B cell (primary cell): Measurements from ENCODE around the gene CCDC192. TPM values are rescaled to one million over a fixed set of nuclear protein-coding genes. Genes with fewer than 3 reads are reported as not detected.

ENCODE experiments used
- ATAC-seq: fragments of 200-7000 bp; cut with Tn5 transposase; one replicate; pipeline ENCODE4 v1.10.0; 2021; ENCODE audit warnings: low read depth, mild to moderate bottlenecking, moderate number of reproducible peaks, moderate library complexity
- CTCF ChIA-PET: fragments of 350-600 bp; sonication (Branson Sonifier 250); formaldehyde crosslinking; loops from one replicate; lab custom pipeline; 2021; ENCODE audit warnings: antibody characterized with exemption, inconsistent platforms; lab: Charles Lee
- POLR2A ChIA-PET: fragments of 350-600 bp; sonication (Branson Sonifier 250); formaldehyde crosslinking; loops from one replicate; lab custom pipeline; 2021; ENCODE audit warnings: antibody characterized with exemption; lab: Charles Lee
- DNase-seq: peaks from one replicate; pipeline ENCODE4 v3.0.0; 2013
- H2AFZ ChIP-seq: 2 replicates; pipeline ENCODE4 v1.6.1; 2012; ENCODE audit warnings: mild to moderate bottlenecking, low read depth, low read length; ENCODE audit not compliant: insufficient read depth, poor library complexity, severe bottlenecking
- H3K27ac ChIP-seq, 2 donors: 1 replicate in 1 of 2; 2 replicates in 1 of 2; pipeline ENCODE4 v1.5.1; 2012 to 2013; ENCODE audit warnings: low read length in 2 of 2, mild to moderate bottlenecking in 2 of 2, moderate library complexity in 1 of 2
- H3K27me3 ChIP-seq, 4 experiments: fragments of 200-600 bp in 1 of 4; sonication (generic) in 1 of 4; replicated peaks in 1 of 4; 1 replicate in 2 of 4; 2 replicates in 2 of 4; pipeline versions ENCODE4 v1.6.1 to v1.7.0; 2013 to 2016; ENCODE audit warnings: low read length in 3 of 4, mild to moderate bottlenecking in 2 of 4, mixed read lengths in 1 of 4, moderate library complexity in 1 of 4; ENCODE audit not compliant: insufficient read depth in 4 of 4, control insufficient read depth in 3 of 4; ENCODE audit errors: control extremely low read depth in 1 of 4
- H3K36me3 ChIP-seq, 2 experiments: replicated peaks in 1 of 2; 1 replicate in 1 of 2; 2 replicates in 1 of 2; pipeline versions ENCODE4 v1.6.1 to v1.7.1; 2013; ENCODE audit warnings: low read length in 1 of 2; ENCODE audit not compliant: insufficient read depth in 2 of 2, control insufficient read depth in 1 of 2; ENCODE audit errors: control extremely low read depth in 1 of 2, extremely low read depth in 1 of 2
- H3K4me1 ChIP-seq, 2 donors: fragments of 200-600 bp in 1 of 2; sonication (generic) in 1 of 2; 1 replicate in 1 of 2; 2 replicates in 1 of 2; pipeline versions ENCODE4 v1.5.1 to v1.6.1; 2013 to 2017; ENCODE audit warnings: low read length in 2 of 2; ENCODE audit not compliant: control insufficient read depth in 2 of 2, insufficient read depth in 2 of 2
- H3K4me2 ChIP-seq: replicated peaks from 2 replicates; pipeline ENCODE3; 2012; ENCODE audit warnings: mild to moderate bottlenecking, low read depth, low read length; ENCODE audit not compliant: poor library complexity, severe bottlenecking
- H3K4me3 ChIP-seq, 5 experiments: fragments of 200-600 bp in 1 of 5; sonication (generic) in 1 of 5; 1 replicate in 3 of 5; 2 replicates in 2 of 5; pipeline versions ENCODE4 v1.5.1 to v1.7.0; 2011 to 2016; ENCODE audit warnings: low read length in 4 of 5, mild to moderate bottlenecking in 4 of 5, low read depth in 2 of 5, control low read depth in 1 of 5, moderate library complexity in 1 of 5; ENCODE audit not compliant: insufficient read depth in 1 of 5; ENCODE audit errors: control extremely low read depth in 1 of 5, extremely low read depth in 1 of 5
- H3K79me2 ChIP-seq: fragments of 200-600 bp; sonication (generic); one replicate; pipeline ENCODE4 v1.6.0; 2016; ENCODE audit warnings: low read length; ENCODE audit not compliant: control insufficient read depth, insufficient read depth
- H3K9ac ChIP-seq: fragments of 200-600 bp; sonication (generic); 2 replicates; pipeline ENCODE4 v1.6.1; 2017; ENCODE audit warnings: mild to moderate bottlenecking, low read length, moderate library complexity
- H3K9me3 ChIP-seq, 3 donors: one replicate each; pipeline versions ENCODE4 v1.6.1 to v1.7.1; 2013; ENCODE audit warnings: low read length in 2 of 3; ENCODE audit not compliant: control insufficient read depth in 2 of 3, insufficient read depth in 1 of 3; ENCODE audit errors: control extremely low read depth in 1 of 3
- H4K20me1 ChIP-seq: 2 replicates; pipeline ENCODE4 v1.6.0; 2012; ENCODE audit warnings: mild to moderate bottlenecking, low read length; ENCODE audit not compliant: insufficient read depth, control insufficient read depth, poor library complexity, severe bottlenecking
- H3K27ac Mint-ChIP-seq: one replicate; pipeline ENCODE4 v1.8.0; 2021; ENCODE audit warnings: mixed read lengths
- H3K27me3 Mint-ChIP-seq: one replicate; pipeline ENCODE4 v1.8.0; 2021; ENCODE audit warnings: mixed read lengths
- H3K4me1 Mint-ChIP-seq: one replicate; pipeline ENCODE4 v1.8.0; 2021; ENCODE audit warnings: mixed read lengths
- H3K4me3 Mint-ChIP-seq: one replicate; pipeline ENCODE4 v1.8.0; 2021; ENCODE audit warnings: mixed read lengths
- H3K9me3 Mint-ChIP-seq: one replicate; pipeline ENCODE4 v1.8.0; 2022; ENCODE audit warnings: mixed read lengths; ENCODE audit not compliant: insufficient read depth
- CTCF ChIP-seq: fragments of 200-600 bp; IDR thresholded peaks from one replicate; pipeline ENCODE4 v1.8.0; 2022; ENCODE audit warnings: antibody characterized with exemption, mild to moderate bottlenecking
- EZH2 ChIP-seq: IDR thresholded peaks from 2 replicates; pipeline ENCODE4 v1.6.1; 2012; ENCODE audit warnings: borderline replicate concordance, low read depth, mild to moderate bottlenecking, moderate library complexity, low read length; ENCODE audit not compliant: insufficient read depth, poor library complexity, severe bottlenecking
- WGBS: methylation state at CpG from one replicate; pipeline ENCODE4 v1.1.5; 2013; ENCODE audit warnings: missing lambda C conversion rate; ENCODE audit not compliant: insufficient coverage; 5-methylcytosine and 5-hydroxymethylcytosine counted together
- intact Hi-C: fragments of 100-400 bp; cut with micrococcal nuclease; formaldehyde crosslinking; loops from one replicate; pipeline ENCODE4 v1.10.0; 2022
- polyA plus RNA-seq: library from polyadenylated mRNA; depleted of rRNA; stranded (reverse); fragments of >200 nt; gene quantifications from 2 replicates; pipeline ENCODE4 v1.2.3, GENCODE V29; 2012
- total RNA-seq, 2 donors: library from RNA; stranded (reverse); fragments of 120-200 nt in 1 of 2; gene quantifications; 1 replicate in 1 of 2; 2 replicates in 1 of 2; pipeline versions ENCODE4 v1.2.3 to v1.2.4, GENCODE V29; 2013 to 2022

CCDC192 gene
- total and polyA plus RNA-seq, 2 donors (not counting 1 experiment from before 2014, with no cell fraction given), result not detected

- no peak overlapping the region for H3K4me3 ChIP-seq
- DNase-seq (no peak), ATAC-seq (no peak)
- no peak overlapping the region for H3K4me2 ChIP-seq
- no peak overlapping the region for H3K27ac ChIP-seq
- Mint-ChIP-seq H3K9me3 (no peaks in the 10 kb centered on the region), H3K4me3 (no peak overlapping the region), H3K4me1 (no peaks in the 10 kb centered on the region), H3K27me3 (peaks cover 2% of the 10 kb centered on the region), H3K27ac (no peak overlapping the region)
- no peaks in the 10 kb centered on the region for H3K27me3 ChIP-seq
- H3K9me3 ChIP-seq, result no peaks in the 10 kb centered on the region
- POLR2A ChIA-PET, result no interaction called here
- no peak overlapping the region for H3K9ac ChIP-seq
- no peaks in the 10 kb centered on the region for H4K20me1 ChIP-seq
- H3K79me2 ChIP-seq, result no peaks in the 10 kb centered on the region
- CTCF ChIA-PET, result interaction anchor here (0.7 kb wide), 1 partner anchor 597 kb away, joined by 3 read pairs; no protein-coding TSS in a partner anchor
- TF ChIP-seq CTCF, result no peak
- TF ChIP-seq EZH2, result no peak
- intact Hi-C loops, result no loop called here
- WGBS, result 92% methylated on average over 2 of the region's 6 CpGs
- H3K4me1 ChIP-seq, result no peaks in the 10 kb centered on the region
- H3K36me3 ChIP-seq, result no peaks in the 10 kb centered on the region
- H2AFZ ChIP-seq, result no peak overlapping the region
Observed at GRCh38 chr5:127684726-127685467, 18.3 kb upstream of the CCDC192 start.

- Histone ChIP-seq H3K4me1 (no peaks in the 10 kb centered on the region), H3K4me2 (no peak overlapping the region), H2AFZ (no peak overlapping the region), H3K36me3 (no peaks in the 10 kb centered on the region), H3K9ac (no peak overlapping the region), H3K27me3 (no peaks in the 10 kb centered on the region), H3K4me3 (no peak overlapping the region), H3K79me2 (no peaks in the 10 kb centered on the region), H3K9me3 (no peaks in the 10 kb centered on the region), H4K20me1 (no peaks in the 10 kb centered on the region), H3K27ac (no peak overlapping the region)
- ChIA-PET POLR2A (no interaction called here), CTCF (interaction anchor here (0.7 kb wide), 1 partner anchor 596 kb away, joined by 3 read pairs; no protein-coding TSS in a partner anchor)
- TF ChIP-seq CTCF (no peak), EZH2 (no peak)
- Mint-ChIP-seq H3K4me3 (no peak overlapping the region), H3K27me3 (peaks cover 1% of the 10 kb centered on the region), H3K9me3 (peaks cover 1% of the 10 kb centered on the region), H3K27ac (no peak overlapping the region), H3K4me1 (no peaks in the 10 kb centered on the region)
- no peak for DNase-seq
- ATAC-seq, result no peak
- intact Hi-C loops, result no loop called here
- no CpG with 5 or more reads among the region's 2 CpGs for WGBS
Observed at GRCh38 chr5:127685662-127686061, 17.5 kb upstream of the CCDC192 start.
